ENCODE results near the gene IGSF21.

Gene IGSF21

DNA sequence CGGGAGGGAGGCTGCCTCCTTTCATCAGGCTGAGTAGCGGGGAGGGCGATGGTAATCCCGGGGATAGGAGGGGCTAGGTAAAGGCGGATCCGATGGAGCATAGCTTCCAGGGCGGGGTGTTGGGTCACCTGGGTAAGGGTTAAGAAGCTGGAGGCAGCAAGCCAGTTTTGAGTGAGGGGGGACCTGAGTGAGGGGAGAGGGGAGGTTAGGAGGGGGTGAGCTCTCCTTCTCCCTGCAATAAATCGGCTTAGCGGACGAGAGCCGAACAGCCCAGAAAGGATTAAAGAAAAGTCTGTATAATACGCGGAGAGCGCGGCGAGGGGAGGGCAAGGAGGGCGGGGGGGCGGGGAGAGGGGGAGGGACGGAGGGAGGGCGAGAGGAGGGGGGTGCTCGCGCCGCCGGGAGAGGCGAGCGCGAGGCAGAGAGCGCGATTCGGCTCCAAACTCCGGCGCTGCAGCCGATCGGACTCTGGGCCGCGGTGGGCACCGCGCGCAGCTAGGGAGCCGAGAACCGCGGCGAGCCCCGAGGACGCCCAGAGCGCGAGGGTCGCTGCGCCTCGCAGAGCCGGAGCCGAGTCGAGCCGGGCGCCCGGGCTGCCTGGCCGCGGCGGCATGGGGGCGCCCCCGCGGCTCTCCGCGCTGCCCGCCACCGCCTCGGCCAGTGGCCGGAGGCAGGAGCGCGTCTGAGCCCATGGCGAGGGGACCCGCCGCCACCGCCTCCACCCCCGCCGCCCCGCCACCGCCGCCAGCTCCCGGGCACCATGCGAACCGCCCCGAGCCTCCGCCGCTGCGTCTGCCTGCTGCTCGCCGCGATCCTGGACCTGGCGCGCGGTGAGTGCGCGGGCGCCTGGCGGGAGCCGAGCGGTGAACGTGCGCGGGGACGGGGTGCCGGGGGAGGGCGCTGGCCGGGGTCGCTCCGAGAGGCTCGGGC, at the start of gene IGSF21:
Gene IGSF21 (plus strand): TSS at position 430 of the 930 bp plus-strand sequence. CDS start 331 bp downstream, at position 761.
- no peak for DNase-seq

DNA sequence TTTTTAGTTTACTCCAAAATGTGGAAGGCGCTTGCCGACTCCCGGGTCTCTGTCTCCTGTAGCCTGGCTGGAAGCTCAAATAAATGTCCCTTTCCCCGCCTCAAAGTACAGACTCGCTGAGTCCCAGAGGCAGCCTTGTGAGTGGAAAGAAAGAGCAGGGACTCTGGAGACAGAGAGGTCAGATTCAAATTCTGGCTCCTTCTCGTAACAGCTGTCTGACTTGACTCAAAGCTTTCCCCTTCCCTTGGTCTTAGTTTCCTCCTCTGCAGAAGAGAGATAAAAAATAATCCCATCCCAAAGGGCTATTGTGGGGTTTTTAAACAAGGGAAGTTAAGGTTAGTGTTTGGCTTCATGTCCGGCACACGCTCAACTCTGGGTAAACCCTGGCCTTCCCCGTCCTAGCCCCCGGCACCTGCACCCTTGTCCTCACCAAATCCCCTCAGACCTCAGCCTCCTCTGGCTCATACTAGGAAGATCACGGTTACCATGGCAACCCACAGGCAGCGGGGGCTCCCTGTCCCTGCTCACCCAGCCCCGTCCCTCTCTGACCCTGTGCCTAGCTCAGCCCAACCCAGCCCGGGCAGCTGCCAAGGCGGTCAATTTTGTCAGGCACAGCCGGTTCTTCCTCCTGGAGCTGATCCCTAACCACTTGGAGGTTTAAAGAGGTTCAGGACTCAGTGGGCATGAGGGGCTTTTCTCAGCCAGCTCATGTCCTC, 49.2 kb upstream of the IGSF21 start:
- no peak for DNase-seq

DNA sequence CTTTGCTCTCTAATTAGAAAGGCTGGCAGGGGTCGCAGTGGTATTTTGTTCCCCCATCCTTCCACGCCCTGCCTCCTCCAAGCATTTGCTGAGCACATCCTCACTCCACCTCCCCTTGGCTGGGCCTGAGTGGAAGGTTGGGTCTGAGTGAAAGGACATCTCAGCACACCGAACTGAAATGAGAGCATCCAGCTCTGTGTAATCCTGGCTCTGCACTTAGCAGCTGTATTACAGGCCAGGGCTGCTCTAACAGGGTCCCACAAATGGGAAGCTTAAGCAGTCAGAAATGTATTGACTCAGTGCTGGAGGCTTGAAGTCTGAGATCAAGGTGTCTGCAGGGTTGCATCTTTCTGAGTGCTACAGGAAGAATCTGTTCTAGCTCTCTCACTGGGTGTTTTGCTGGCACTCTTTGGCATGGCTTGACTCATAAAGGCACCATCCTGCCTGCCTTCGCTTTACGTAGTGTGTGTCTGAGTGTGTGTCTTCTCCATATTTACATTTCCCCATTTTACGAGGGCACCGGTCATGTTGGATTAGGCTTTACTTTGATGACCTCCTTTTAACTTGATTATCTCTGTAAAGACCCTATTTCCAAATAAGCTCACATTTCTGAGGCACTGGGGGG, 48.5 kb upstream of the IGSF21 start:
- DNase-seq: no peak

DNA sequence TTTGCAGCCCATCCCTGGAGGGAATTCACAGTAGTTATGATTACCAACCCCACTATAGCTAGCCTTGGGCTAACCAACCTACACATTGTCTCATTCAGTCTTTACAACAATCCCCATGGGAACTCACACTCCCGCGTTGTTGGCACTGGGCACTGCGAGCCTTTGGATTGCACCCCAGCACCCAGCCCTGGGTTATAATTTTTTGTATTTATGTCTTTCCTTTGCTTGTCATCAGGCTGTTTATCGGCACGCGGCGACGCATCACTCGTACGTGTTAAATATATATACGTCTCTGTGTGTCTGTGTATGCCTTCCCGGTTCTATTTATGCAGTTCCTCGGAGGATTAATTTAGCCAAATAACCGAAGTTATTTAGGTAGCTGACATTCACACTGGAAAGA, 47.2 kb upstream of the IGSF21 start:
- no peak for DNase-seq

DNA sequence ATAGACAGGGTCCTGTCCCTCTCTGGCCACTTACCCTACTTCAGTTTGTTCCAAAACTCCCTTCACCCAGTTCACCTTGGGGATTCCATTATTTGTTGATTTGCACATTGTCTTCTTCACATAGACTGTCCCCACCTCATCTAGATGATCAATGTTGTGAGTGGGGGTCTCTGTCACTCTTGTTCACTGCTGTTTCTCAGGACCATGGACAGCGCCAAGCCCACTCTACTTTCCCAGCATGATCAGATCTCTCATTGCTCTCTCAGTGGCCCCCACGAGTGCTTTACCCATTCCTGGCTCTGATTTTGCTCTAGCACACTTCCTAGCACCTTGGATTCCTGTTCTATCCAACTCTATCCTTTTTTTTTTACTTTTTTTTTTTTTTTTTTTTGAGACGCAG, 45.4 kb upstream of the IGSF21 start:
- DNase-seq: no peak

DNA sequence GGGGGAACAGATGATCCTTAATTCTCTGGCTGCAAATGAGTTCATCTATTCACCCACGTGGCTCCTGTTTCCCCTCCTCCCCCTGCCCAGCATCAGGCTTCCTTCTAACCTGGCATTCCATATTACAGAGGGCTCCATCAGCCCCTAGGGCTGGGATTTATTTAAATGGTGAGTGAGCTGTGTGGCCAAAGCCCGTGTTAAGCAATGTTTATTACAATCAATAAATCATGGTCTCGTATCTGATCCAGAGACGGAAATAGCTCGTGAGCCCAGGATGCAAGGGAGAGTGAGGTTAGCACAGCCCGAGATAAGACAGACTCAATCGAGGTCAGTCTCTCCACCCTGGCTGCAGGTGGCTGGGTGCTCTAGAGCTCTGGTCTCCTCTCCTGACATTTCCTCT, 43.1 kb upstream of the IGSF21 start:
- no peak for DNase-seq

DNA sequence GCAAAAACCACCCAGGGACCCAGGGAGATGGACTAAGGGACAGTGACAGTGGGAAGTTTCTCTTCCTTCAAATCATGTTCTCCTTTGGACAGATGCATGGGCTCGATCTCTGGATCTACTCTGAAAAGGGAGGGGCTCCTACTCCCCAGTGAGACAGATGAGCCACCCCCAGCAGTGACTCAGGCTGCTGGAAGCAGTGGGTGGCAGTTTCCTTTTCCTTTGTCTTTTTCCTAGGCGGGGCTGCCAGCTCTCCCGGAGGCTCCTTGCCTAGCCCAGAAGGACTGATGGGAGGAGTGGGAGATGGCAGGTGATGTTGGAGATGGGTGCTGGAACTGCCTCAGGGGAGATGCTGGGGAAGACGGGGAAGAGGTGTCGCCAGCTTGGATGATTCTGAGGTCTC, 41.0 kb upstream of the IGSF21 start:
- DNase-seq: no peak

DNA sequence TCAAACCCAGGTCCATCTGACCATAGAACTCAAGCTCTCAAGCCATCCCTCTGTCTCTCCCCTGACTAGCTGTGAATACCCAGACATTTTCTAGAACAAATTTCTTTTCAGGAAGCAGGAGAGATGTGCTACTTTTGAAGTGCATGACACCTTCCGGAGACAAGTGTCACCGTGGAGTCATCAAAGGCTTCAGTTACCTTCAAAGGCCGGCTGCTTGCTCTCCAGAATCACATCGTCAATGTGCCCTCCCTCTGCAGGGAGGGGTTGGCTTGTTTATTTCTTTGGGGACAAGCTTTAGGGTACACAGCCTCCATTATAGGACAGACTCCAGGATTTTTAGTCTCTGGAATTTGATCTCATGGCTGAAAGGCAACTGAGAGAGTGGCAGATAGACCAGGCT, 37.7 kb upstream of the IGSF21 start:
- DNase-seq: no peak

DNA sequence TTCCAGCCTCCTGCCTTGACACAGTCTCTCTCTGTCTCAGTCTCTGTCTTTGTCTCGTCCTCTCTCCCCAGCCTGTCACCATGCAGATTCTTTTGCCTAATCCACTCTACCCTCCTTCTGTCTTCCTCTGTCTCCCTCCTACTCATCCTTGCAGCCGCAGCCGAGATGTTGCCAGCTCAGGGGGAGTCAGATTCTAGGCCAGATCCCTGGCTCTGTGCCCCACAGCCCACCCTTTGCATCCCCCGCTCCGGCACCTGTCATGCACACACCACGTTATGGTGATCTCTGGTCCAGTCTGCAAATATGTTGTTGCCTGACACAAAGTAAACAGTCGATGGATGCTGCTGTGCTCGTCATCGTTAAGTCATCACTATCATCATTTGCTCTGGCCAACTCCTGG, 35.5 kb upstream of the IGSF21 start:
- no peak for DNase-seq

DNA sequence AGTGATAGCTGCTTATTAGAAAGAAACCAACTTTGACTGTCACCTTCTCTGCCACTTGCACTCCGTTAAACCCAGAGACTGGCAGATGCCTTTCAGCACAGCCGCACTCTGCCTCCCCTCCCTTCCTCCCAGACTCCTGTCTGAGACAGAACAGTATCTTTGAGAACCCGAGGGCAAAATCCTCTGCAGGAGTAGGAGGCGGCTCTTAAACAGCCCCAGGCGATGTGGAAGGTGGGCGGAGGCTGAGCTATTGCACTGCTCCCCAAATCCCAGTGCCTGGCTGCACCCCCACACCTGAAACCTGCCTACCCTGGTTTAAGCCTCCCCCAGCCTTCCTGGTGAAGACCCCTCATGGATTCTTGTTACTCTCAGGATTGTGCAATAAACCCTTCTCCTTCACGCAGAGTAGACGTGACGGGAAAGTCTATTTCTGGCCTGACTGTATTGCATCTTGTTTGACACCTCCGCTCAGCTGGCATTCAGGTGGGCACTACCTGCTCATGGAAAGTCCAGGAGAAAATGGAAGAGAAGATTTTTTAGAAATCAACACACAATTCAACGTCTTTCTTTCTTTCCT, 34.4 kb upstream of the IGSF21 start:
- DNase-seq: no peak

DNA sequence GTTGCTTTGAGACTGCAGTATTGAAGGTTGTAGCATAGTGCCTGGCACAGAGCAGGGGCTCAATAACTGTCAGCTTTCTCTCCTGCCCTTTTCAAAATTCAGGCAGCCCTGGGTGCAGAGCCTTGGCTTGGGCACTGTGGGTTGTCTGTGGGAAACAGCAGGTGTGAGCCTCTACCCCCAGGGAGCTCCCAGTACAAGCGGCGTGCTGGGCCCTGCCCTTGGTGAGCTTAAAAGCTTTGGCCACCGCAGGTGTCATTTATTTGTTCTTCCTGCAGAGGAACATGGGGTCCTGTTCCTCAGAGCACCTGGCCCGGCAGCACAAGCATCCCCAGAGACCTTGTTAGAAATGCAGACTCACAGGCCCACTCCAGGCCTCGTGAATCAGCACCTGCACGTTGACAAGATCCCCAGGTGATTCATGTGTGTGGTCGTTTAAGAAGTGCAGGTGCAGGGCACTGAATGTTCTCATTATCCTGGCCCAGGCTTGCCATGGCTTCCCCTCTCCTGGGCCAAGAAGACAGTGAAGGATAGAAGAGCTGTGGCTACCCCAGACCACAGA, 29.9 kb upstream of the IGSF21 start:
- DNase-seq: no peak

DNA sequence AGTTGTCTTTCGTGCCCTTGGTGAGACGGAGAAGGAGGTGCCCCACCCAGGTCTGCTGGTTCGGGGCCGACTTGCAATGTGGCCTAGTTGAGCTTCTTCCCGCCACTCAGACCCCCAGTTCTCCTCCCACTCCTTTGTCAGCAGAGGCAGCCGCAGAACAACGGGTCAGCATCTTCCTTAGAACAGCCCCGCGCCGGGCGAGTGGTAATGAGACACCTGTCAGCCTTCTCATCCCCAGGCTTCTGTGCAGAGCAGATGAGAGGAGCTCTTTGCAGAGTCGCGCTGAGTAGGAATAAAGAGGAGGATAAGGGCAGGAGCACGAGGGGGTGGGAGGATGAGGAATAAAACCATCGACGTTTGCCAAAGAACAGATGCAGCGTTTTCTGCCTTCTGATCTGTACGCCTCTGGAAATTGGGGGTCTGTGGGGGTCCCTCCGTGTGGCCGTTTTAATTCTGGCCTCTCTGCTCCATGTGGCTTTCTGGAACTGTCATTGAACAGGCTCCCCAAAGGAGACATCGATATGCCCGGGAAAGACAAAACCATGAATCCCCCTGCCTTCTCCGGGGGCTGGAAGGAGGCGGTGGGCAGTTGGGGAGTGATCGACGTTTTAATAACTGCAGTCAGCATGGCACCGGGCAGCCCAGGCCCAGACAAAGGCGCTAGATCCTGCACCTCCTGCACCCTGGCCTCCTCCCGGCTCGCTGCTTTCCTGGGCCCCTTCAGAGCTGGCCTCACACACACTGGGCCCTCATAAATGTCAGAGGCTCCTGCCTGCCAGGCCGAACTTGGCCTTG, 27.5 kb upstream of the IGSF21 start:
- no peak for DNase-seq

DNA sequence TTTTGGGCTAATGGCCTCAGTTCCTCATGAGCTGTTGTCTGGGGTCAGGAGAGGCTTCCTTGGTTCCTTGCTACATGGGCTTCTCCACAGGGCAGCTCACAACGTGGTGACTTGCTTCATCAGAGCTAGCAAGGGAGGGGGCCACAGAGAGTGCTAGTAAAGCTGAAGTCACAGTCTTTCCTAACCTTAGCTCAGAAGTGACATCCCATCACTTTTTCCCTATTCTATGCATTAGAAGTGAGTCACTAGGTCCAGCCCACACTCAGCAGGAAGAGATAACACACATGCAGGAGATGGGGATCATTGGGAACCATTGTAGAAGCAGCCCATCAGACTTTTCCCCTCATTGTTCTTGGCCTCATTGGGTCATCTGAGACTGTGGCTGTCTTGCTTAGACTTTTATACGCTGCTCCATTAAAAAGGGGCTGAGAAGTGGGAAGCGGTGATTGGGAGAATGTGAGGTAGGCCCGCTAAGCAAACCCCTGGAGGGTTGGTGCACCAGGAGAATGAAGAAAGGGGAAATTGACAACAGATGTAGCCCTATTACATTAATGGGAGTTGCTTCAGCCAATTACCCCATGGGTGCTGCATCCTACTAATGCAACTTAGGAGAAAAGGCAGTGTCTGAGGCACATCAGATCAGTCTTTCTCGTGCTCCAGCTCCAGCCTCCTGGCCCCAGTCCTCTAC, 22.1 kb upstream of the IGSF21 start:
- DNase-seq: no peak

DNA sequence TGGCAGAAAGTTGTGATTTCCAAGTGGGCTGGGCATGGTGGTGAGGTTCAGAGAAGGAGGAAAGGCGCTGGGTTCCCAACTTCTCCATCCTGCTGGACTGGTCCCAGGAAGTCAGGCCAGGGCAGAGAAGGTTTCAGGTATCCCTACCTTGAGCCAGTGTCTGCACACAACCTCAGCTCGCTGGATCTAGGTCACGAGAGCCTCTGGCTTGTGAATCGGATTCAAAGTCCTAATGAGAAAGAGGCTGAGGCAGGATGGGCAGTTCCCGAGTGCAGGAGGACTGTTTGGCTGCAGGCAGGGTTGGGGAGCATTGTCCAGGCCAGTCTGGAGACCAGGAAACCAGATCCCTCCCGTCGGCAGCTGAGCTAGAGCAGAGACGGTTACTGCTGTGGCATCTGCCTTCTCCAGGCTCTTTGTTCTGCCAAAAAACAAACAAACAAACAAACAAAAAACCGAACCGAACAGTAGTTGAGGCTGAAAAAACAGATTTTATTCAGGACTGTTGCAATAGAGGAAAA, 19.5 kb upstream of the IGSF21 start:
- DNase-seq: no peak

DNA sequence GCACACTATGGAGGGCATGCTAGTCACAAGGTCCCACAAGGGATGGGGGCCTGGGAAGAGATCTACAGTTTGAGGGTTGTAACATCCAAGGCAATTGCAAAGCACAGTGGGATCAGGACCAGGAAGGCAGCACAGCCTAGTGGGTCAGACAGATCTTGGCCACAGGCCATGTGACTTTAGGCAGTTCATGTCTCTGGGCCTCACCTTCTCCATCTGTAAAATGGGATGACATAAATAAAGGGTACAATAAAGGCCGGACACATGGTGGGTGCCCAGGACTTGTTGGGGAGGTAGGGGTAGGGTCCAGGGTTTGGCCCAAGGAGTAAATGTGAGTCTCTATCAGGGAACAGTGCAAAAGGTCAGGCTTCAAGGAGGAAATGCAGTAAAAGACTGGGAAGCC, 18.1 kb upstream of the IGSF21 start:
- DNase-seq: no peak

DNA sequence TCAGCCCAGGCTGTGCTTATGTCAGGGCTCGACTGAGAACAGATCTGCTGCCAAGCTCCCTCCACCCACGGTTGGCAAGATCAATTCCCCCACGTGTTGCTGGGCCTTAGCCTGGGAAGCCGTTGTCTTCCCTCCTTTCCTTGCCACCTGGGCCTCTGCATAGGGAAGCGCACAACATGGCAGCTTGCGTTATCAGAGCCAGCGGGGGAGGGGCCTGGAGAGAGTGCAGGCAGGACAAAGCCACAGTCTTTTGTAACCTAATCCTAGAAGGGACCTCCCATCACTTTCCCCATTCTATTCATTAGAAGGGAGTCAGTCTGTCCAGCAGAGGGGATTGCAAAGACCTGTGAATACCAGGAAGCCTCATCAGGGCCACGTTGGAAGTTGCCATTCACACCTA, 17.0 kb upstream of the IGSF21 start:
- DNase-seq: no peak

DNA sequence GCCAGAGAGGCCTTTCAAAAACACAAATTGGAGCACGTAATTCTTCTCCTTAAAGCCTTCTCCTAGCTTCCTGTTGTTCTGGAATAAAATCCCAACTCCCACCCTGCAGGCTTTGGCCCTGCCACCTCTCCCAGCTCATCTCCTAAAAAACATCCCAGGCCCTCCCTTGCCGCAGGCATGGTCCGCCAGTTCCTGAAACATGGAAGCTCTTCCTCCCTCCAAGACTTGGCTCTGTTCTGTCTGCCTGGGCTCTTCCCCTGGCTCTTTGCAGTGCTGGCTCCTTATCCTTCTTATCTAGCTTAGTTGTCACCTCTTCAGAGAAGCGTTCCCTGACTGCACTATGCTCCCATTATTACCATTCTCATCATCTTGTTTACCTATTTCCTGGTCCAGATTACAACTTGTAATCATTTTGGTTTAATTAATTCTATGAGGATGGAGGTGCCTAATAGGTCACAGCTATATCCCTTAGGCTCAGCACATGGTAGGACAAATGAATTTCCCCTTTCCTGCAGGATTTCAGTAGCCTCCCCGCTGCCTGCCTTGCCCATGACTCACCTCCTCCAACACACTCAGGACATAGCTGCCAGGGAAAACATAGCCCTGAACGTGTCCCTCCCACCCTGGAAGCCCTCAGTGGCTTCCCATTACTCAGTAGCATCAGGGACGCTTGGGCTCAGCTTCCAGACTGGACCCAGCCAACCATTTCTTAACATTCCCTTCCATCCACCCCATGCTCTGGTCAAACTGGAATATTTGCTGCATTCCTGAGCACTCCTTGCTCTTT, 15.7 kb upstream of the IGSF21 start:
- no peak for DNase-seq

DNA sequence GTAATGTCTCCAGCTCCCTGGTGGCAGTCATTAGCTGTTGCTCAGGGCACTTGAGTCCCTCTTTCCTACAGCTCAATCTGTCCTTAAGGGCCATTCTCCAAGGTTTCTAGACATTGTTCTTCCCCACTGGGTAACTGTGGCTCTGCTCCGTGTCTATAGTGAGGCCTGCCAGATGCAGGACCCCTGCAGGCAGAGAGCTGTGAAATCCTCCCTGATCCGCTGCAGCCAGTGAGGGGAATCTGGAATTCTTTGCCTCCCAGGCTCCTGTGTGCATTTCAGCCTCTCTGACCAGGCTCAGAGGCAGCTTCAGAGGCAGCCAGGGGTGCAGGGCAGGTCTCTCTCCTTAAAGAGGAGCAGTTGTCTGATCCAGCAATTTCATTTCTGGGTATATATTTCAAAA, 14.4 kb upstream of the IGSF21 start:
- no peak for DNase-seq

DNA sequence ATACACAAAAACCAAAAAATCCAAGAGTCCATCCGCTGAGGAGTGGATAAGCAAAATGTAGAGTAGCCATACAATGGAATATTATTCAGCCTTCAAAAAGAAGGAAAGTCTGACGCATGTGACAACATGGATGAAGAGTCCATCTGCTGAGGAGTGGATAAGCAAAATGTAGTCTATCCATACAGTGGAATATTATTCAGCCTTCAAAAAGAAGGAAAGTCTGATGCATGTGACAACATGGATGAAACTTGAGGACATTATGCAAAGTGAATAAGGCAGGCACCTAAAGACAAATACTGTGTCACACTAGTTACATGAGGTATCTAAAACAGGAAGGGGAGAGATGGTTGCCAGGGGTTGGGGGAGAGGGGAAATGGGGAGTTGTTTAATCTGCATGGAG, 14.0 kb upstream of the IGSF21 start:
- DNase-seq: no peak

DNA sequence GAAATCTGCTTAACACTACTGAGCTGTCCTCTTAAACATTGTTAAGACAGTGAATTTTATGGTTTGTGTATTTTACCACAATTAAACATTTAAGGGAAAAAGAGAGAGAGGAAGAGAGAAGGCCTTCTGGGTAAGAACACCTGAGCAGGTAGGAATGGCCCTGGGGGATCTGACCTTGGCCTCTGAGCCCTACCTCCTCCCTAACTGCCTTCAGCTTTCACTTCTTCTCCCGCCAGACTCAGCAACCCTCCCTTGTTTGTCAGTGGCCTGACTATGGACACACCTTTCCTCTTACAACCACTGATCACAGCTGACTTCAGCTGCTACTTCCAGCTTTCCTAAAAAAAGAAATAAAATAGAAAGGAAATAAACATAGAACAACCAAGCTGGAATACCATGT, 13.5 kb upstream of the IGSF21 start:
- no peak for DNase-seq

DNA sequence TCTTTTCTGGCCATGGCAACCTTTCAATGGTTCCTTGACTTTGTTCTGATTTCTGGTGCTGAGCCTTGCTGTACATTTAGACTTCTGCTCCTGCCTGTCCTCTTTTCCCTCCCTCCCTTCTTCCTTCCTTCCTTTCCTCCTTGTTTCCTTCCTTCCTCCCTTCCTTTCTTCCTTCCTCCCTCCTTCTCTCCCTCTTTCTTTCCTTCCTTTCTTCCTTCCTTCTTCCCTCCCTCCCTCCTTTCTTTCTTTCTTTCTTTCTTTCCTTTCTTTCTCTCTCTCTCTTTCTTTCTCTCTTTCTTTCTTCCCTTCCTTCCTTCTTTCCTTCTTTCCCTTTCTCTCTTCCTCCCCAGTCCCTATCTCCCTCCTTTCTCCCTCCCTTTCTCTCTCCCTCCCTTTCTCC, 10.4 kb upstream of the IGSF21 start:
- no peak for DNase-seq
